Measurements from ENCODE around the gene C17orf107.

The C17orf107 gene

GRCh38 chr17:4946312-4946976 is 47.1 kb downstream of the C17orf107 start:
- Histone ChIP-seq H3K9ac (ENCODE audit: low read length in 5 of 5) (peak overlapping the region in 4 of 5 donors; percentile 63 to 81 (median 71)), H3K4me3 (ENCODE audit: low read depth in 1 of 5, low read length in 5 of 5) (peak overlapping the region; percentile 78 to 99 (median 89)), H3K36me3 (ENCODE audit: control insufficient read depth in 5 of 5, insufficient read depth in 5 of 5, low read length in 5 of 5) (peaks cover 0 to 49% (median 44%) of the 10 kb centered on the region in 5 donors), H3K27ac (ENCODE audit: low read depth, low read length) (peak overlapping the region; percentile 96), H3K4me1 (ENCODE audit: control insufficient read depth in 5 of 5, insufficient read depth in 5 of 5, low read length in 5 of 5) (peaks cover 3 to 56% (median 47%) of the 10 kb centered on the region in 5 donors), H3K27me3 (ENCODE audit: control insufficient read depth in 5 of 5, insufficient read depth in 4 of 5, low read length in 5 of 5) (no peaks in the 10 kb centered on the region), H3K9me3 (ENCODE audit: control insufficient read depth in 5 of 5, low read length in 5 of 5) (no peaks in the 10 kb centered on the region)

GRCh38 chr17:4947010-4947410 is 47.7 kb downstream of the C17orf107 start:
- H3K4me3 ChIP-seq (ENCODE audit: low read depth in 1 of 5, low read length in 5 of 5) = peak overlapping the region; percentile 78 to 99 (median 89)
- H3K9me3 ChIP-seq (ENCODE audit: control insufficient read depth in 5 of 5, low read length in 5 of 5) = no peaks in the 10 kb centered on the region
- H3K27me3 ChIP-seq (ENCODE audit: control insufficient read depth in 5 of 5, insufficient read depth in 4 of 5, low read length in 5 of 5) = no peaks in the 10 kb centered on the region
- peak overlapping the region in 4 of 5 donors; percentile 63 to 81 (median 71) for H3K9ac ChIP-seq (ENCODE audit: low read length in 5 of 5)
- peak overlapping the region; percentile 96 for H3K27ac ChIP-seq (ENCODE audit: low read depth, low read length)
- H3K36me3 ChIP-seq (ENCODE audit: control insufficient read depth in 5 of 5, insufficient read depth in 5 of 5, low read length in 5 of 5) = peaks cover 0 to 46% (median 43%) of the 10 kb centered on the region in 5 donors
- peaks cover 3 to 51% (median 47%) of the 10 kb centered on the region in 5 donors for H3K4me1 ChIP-seq (ENCODE audit: control insufficient read depth in 5 of 5, insufficient read depth in 5 of 5, low read length in 5 of 5)

DNA sequence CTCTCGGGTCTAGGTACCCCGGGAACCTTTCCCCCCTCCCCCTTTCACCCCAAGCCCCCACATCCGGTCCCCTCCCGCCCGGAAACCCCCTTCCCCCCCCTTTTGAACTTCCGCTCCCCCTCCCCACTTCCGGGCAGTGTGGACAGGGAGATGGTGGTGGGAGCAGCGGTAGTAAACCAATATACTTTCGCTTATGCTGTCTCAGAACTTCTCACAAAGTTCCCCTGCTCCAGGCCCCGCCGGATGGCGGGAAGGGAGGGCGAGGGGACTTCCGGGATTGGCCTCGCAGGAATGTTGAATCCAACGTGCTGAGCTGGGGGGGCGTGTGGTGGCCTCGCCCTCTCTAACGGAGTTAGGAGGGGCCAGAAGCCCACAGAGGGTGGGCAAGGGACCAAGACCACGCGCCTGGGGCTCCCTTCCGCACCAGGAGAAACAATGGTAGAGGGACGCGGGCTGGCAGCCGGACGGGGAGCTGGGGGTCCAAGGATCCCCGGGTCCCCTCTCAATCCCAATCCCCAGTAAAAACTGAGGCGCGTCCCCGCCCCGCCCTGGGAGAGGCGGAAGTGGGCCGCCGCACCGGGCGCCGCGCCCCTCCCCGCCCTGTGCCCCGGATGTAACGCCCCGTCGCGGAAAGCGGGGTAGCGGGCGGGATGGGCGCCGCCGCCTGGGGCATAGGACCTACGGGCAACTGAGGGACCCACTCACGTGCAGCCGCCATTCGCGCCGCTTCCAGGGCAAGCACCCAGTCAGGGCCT is 48.3 kb downstream of the C17orf107 start:
- Histone ChIP-seq H3K27ac (ENCODE audit: low read depth, low read length) (peak overlapping the region; percentile 96), H3K27me3 (ENCODE audit: control insufficient read depth in 5 of 5, insufficient read depth in 4 of 5, low read length in 5 of 5) (no peaks in the 10 kb centered on the region), H3K36me3 (ENCODE audit: control insufficient read depth in 5 of 5, insufficient read depth in 5 of 5, low read length in 5 of 5) (peaks cover 0 to 41% (median 37%) of the 10 kb centered on the region in 5 donors), H3K4me3 (ENCODE audit: low read depth in 1 of 5, low read length in 5 of 5) (peak overlapping the region; percentile 78 to 99 (median 89)), H3K4me1 (ENCODE audit: control insufficient read depth in 5 of 5, insufficient read depth in 5 of 5, low read length in 5 of 5) (peaks cover 3 to 50% (median 47%) of the 10 kb centered on the region in 5 donors), H3K9me3 (ENCODE audit: control insufficient read depth in 5 of 5, low read length in 5 of 5) (no peaks in the 10 kb centered on the region), H3K9ac (ENCODE audit: low read length in 5 of 5) (peak overlapping the region; percentile 16 to 98 (median 94))

DNA sequence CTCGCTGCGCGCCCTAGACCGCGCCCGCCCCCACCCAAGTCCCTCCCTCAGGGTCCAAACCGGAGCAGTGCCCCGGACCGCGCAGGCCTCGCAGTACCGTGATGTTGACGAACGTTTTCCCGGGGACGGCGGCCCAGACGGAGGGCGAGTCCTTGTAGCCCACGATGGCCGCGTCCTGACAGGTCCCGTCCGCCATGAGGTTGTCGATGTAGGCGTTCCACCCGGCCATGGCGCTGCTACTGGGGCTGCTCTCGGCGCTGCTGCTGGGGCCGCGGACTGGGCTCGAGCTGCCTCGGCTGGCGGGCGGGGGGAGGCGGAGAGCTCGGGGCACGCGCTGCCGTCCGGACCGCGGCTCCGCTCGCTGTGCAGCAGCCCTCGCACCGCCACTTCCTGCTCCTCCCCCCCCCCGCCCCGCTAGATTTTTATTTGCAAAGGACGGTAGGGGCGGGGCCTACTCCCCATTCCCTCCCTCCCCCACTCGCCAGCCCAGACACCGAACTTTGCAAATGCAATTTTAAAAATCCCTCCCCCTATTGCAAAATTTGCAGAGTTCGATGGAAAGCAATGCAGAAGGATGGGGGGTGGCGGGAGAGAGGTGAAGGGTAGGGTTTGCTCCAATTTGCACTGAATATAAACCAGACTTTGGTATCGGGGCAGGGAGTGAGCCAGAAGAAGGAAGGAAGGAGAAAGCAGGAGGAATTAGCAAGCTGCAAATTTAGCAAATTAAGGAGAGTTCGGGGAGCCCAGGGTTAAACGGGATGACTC is 49.0 kb downstream of the C17orf107 start, which contains the start of gene PFN1:
Gene PFN1 (minus strand): TSS at position 365 of the 765 bp plus-strand sequence. CDS start 136 bp downstream, at position 229.
- Histone ChIP-seq H3K9ac (ENCODE audit: low read length in 5 of 5) (peak within 1 kb of the TSS; percentile 16 to 98 (median 94)), H3K27ac (ENCODE audit: low read depth, low read length) (peak within 1 kb of the TSS; percentile 96), H3K9me3 (ENCODE audit: control insufficient read depth in 5 of 5, low read length in 5 of 5) (no peaks in the 10 kb centered on the region), H3K27me3 (ENCODE audit: control insufficient read depth in 5 of 5, insufficient read depth in 4 of 5, low read length in 5 of 5) (no peaks in the 10 kb centered on the region), H3K4me1 (ENCODE audit: control insufficient read depth in 5 of 5, insufficient read depth in 5 of 5, low read length in 5 of 5) (peaks cover 3 to 53% (median 47%) of the 10 kb centered on the region in 5 donors), H3K4me3 (ENCODE audit: low read depth in 1 of 5, low read length in 5 of 5) (peak within 1 kb of the TSS; percentile 79 to 99 (median 89)), H3K36me3 (ENCODE audit: control insufficient read depth in 5 of 5, insufficient read depth in 5 of 5, low read length in 5 of 5) (peaks cover 0 to 33% (median 29%) of the 10 kb centered on the region in 5 donors)

DNA sequence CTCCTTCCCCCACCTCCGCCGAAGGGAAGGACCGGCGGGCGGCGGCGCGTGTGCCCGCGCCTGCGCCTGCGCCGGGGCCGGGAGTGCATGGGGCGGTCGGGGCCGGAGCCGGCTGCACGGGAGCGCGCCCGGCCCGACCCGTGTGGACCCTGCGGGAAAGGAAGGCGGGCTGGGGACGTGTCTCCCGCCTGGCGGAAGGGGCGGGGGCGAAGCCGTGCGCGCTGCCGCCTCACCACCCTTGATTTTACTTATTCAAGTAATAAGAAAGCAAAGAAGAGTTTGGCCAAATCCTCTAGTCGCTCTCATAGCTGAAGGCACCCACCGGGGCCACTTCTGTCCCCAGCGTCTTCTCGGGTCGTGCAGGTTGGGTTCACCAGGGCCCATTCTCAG is 49.6 kb downstream of the C17orf107 start:
- Histone ChIP-seq H3K4me1 (ENCODE audit: control insufficient read depth in 5 of 5, insufficient read depth in 5 of 5, low read length in 5 of 5) (peaks cover 3 to 58% (median 49%) of the 10 kb centered on the region in 5 donors), H3K9ac (ENCODE audit: low read length in 5 of 5) (peak overlapping the region in 4 of 5 donors; percentile 76 to 80 (median 78)), H3K9me3 (ENCODE audit: control insufficient read depth in 5 of 5, low read length in 5 of 5) (no peaks in the 10 kb centered on the region), H3K27me3 (ENCODE audit: control insufficient read depth in 5 of 5, insufficient read depth in 4 of 5, low read length in 5 of 5) (no peaks in the 10 kb centered on the region), H3K4me3 (ENCODE audit: low read depth in 1 of 5, low read length in 5 of 5) (peak overlapping the region; percentile 79 to 99 (median 89)), H3K36me3 (ENCODE audit: control insufficient read depth in 5 of 5, insufficient read depth in 5 of 5, low read length in 5 of 5) (peaks cover 0 to 27% (median 25%) of the 10 kb centered on the region in 5 donors), H3K27ac (ENCODE audit: low read depth, low read length) (peak overlapping the region; percentile 96)

DNA sequence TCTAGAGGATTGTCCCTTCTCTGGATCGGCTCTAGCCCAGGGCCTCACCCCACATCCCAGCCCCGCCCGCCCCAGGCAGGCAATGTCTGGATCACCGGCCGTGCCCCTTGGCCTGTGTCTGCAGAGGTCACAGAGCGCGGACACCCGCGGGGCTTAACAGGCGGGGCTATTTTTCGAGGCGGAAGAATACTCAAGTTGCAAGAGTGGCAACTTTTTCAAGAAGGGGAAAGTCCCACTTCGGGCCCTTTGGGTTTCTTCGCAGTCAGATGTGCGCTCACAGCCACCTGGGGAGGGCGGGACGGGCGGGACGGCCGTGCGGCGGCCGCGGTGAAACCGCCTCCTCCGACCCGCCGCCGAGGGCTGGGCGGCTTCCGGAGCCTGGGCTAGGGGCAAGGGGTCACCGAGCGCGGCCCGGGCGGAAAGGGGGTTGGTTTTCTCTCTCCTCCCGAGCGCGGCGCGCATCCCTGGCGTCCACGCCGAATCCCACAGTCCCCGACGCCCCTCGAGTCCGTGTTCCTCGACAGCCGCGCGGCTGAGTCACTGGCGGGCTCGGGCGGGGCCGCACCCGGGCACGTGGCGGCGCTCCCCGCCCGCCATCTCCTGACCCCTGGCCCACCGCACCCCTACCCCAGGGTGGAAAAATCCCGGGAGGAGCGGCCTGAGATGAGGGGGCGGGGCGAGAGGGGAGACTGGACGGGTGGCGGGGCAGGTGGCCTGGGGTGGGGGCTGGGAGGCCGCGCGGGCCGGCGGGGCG is 50.2 kb downstream of the C17orf107 start:
- Histone ChIP-seq H3K4me3 (ENCODE audit: low read depth in 1 of 5, low read length in 5 of 5) (peak overlapping the region; percentile 48 to 99 (median 89)), H3K36me3 (ENCODE audit: control insufficient read depth in 5 of 5, insufficient read depth in 5 of 5, low read length in 5 of 5) (peaks cover 0 to 22% (median 20%) of the 10 kb centered on the region in 5 donors), H3K4me1 (ENCODE audit: control insufficient read depth in 5 of 5, insufficient read depth in 5 of 5, low read length in 5 of 5) (peaks cover 5 to 60% (median 50%) of the 10 kb centered on the region in 5 donors), H3K9ac (ENCODE audit: low read length in 5 of 5) (peak overlapping the region in 4 of 5 donors; percentile 76 to 80 (median 78)), H3K27me3 (ENCODE audit: control insufficient read depth in 5 of 5, insufficient read depth in 4 of 5, low read length in 5 of 5) (no peaks in the 10 kb centered on the region), H3K27ac (ENCODE audit: low read depth, low read length) (peak overlapping the region; percentile 96), H3K9me3 (ENCODE audit: control insufficient read depth in 5 of 5, low read length in 5 of 5) (no peaks in the 10 kb centered on the region)

DNA sequence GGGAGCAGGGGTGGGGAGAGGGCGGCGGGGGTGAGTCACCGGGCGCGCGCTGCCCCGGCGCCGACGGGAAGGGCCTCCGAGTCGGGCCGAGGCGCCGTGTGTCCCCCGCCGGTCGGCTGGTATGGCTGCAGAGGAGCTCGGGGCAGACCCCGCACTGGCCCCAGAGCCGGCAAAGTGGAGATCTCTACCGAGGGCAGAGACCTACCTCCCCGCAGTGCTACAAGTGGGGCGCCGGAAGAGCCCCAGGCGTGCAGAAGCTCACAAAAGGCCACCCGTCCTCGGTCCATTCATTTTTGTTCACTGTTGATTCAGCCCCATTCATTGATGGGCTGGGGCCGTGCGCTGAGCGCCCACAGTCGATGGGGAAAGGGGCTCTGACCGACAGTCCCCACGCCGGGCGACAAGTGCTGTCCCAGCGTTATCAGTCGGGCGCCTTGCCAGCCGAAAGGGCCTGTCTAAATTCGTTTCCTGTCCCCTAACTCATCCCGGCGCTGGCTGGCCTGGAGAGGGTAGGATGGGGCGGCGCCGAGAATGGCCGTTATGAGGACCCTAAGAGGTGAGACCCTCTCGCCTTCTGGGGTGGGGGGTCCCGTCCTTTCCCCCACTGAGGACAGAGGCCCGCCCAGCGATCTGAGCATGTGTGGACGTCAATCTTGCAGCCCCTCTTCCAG is 50.9 kb downstream of the C17orf107 start:
- H3K27me3 ChIP-seq (ENCODE audit: control insufficient read depth in 5 of 5, insufficient read depth in 4 of 5, low read length in 5 of 5) = no peaks in the 10 kb centered on the region
- no peaks in the 10 kb centered on the region for H3K9me3 ChIP-seq (ENCODE audit: control insufficient read depth in 5 of 5, low read length in 5 of 5)
- peak overlapping the region; percentile 96 for H3K27ac ChIP-seq (ENCODE audit: low read depth, low read length)
- peak overlapping the region in 4 of 5 donors; percentile 30 to 58 (median 49) for H3K4me3 ChIP-seq (ENCODE audit: low read depth in 1 of 5, low read length in 5 of 5)
- H3K36me3 ChIP-seq (ENCODE audit: control insufficient read depth in 5 of 5, insufficient read depth in 5 of 5, low read length in 5 of 5) = peaks cover 0 to 15% (median 13%) of the 10 kb centered on the region in 5 donors
- peak overlapping the region in 4 of 5 donors; percentile 75 to 82 (median 82) for H3K9ac ChIP-seq (ENCODE audit: low read length in 5 of 5)
- peaks cover 5 to 52% (median 43%) of the 10 kb centered on the region in 5 donors for H3K4me1 ChIP-seq (ENCODE audit: control insufficient read depth in 5 of 5, insufficient read depth in 5 of 5, low read length in 5 of 5)

- Histone ChIP-seq H3K27ac (ENCODE audit: low read depth, low read length) (peak within 1 kb of the TSS; percentile 96), H3K4me1 (ENCODE audit: control insufficient read depth in 5 of 5, insufficient read depth in 5 of 5, low read length in 5 of 5) (peaks cover 5 to 47% (median 37%) of the 10 kb centered on the region in 5 donors), H3K27me3 (ENCODE audit: control insufficient read depth in 5 of 5, insufficient read depth in 4 of 5, low read length in 5 of 5) (no peaks in the 10 kb centered on the region), H3K9me3 (ENCODE audit: control insufficient read depth in 5 of 5, low read length in 5 of 5) (no peaks in the 10 kb centered on the region), H3K9ac (ENCODE audit: low read length in 5 of 5) (peak within 1 kb of the TSS in 4 of 5 donors; percentile 75 to 82 (median 82)), H3K36me3 (ENCODE audit: control insufficient read depth in 5 of 5, insufficient read depth in 5 of 5, low read length in 5 of 5) (peaks cover 0 to 10% (median 7%) of the 10 kb centered on the region in 5 donors), H3K4me3 (ENCODE audit: low read depth in 1 of 5, low read length in 5 of 5) (peak within 1 kb of the TSS in 4 of 5 donors; percentile 30 to 58 (median 49))
Observed at GRCh38 chr17:4950746-4951204, 51.4 kb downstream of the C17orf107 start, which contains the start of gene ENO3. TSS of gene ENO3 (plus strand) at chr17:4951119. CDS start at chr17:4951830, 711 bp downstream.
